HepG2 (cell line): ENCODE measurements around the gene RTCA.

ENCODE experiments used
- ATF3 ChIP-seq: sonication (generic); formaldehyde crosslinking; IDR thresholded peaks from 2 replicates; pipeline ENCODE4 v1.4.0; 2020; ENCODE audit warnings: missing genetic modification reagents
- HHEX ChIP-seq: IDR thresholded peaks from 2 replicates; pipeline ENCODE4 v1.6.1; 2016; ENCODE audit warnings: control low read depth
- POLR2AphosphoS5 ChIP-seq: IDR thresholded peaks from 2 replicates; pipeline ENCODE4 v1.6.1; 2012; ENCODE audit warnings: low read depth, low read length

DNA sequence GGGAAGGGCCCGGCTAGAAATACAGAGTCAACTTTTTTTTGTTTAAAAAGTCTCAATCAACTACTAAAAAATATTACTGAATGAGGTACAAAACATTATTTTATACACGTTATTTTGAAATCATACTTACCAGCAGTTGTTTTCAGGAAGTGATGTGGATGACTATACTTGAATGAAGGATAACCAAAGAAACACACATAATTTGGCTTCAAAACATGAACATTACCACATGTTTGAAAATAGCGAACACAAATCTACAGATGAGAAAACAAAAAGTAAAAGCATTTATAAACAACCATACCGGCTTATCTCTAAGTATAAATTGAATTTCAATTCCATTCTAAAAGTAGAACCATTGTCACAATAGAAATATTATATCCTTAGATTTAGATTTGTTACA is 25.4 kb upstream of the RTCA start:
- TF ChIP-seq ATF3 (CRISPR knock-in tag) (no peak), POLR2AphosphoS5 (no peak), HHEX (CRISPR knock-in tag) (no peak)
